WTC11 (cell line): ENCODE data around the gene KRTAP10-7. TPM values are rescaled to one million over a fixed set of nuclear protein-coding genes. Genes with fewer than 3 reads are reported as not detected.

Experiments
- ATAC-seq: fragments of 200-7000 bp; cut with Tn5 transposase; 2 replicates; pipeline ENCODE4 v1.10.0; 2021; ENCODE audit warnings: mild to moderate bottlenecking, moderate library complexity
- CTCF ChIA-PET: fragments of 300-600 bp; sonication (Branson Sonifier 250); formaldehyde crosslinking; loops from one replicate; lab custom pipeline; 2021; ENCODE audit warnings: antibody characterized with exemption; lab: Charles Lee
- POLR2A ChIA-PET: fragments of 350-600 bp; sonication (Branson Sonifier 250); formaldehyde crosslinking; loops from one replicate; lab custom pipeline; 2021; ENCODE audit warnings: antibody characterized with exemption; lab: Charles Lee
- DNase-seq: peaks from one replicate; pipeline ENCODE4 v3.0.0; 2021; ENCODE audit warnings: low spot score
- H3K27ac Mint-ChIP-seq: 2 replicates; pipeline ENCODE4 v1.8.0; 2021; ENCODE audit warnings: mixed read lengths
- H3K27me3 Mint-ChIP-seq: 2 replicates; pipeline ENCODE4 v1.8.0; 2021; ENCODE audit warnings: low read depth, mild to moderate bottlenecking, moderate library complexity, mixed read lengths
- H3K36me3 Mint-ChIP-seq: 2 replicates; pipeline ENCODE4 v1.8.0; 2021; ENCODE audit warnings: mixed read lengths
- H3K4me1 Mint-ChIP-seq: 2 replicates; pipeline ENCODE4 v1.8.0; 2022; ENCODE audit warnings: mixed read lengths
- H3K4me3 Mint-ChIP-seq: 2 replicates; pipeline ENCODE4 v1.8.0; 2021; ENCODE audit warnings: mild to moderate bottlenecking, moderate library complexity, mixed read lengths
- H3K9me3 Mint-ChIP-seq: 2 replicates; pipeline ENCODE4 v1.8.0; 2021; ENCODE audit warnings: mixed read lengths
- CBFB ChIP-seq: sonication (generic); formaldehyde crosslinking; IDR thresholded peaks from 2 replicates; pipeline ENCODE4 v1.8.1; 2022; ENCODE audit warnings: mild to moderate bottlenecking, low read depth, missing genetic modification reagents
- ESRRA ChIP-seq: sonication (generic); formaldehyde crosslinking; IDR thresholded peaks from 2 replicates; pipeline ENCODE4 v1.8.1; 2022; ENCODE audit warnings: mild to moderate bottlenecking, missing genetic modification reagents, borderline replicate concordance
- FOXK1 ChIP-seq: sonication (generic); formaldehyde crosslinking; IDR thresholded peaks from 2 replicates; pipeline ENCODE4 v1.8.0; 2022; ENCODE audit warnings: mild to moderate bottlenecking, moderate library complexity, missing genetic modification reagents
- GABPB1 ChIP-seq: sonication (generic); formaldehyde crosslinking; IDR thresholded peaks from 2 replicates; pipeline ENCODE4 v1.8.1; 2023; ENCODE audit warnings: mild to moderate bottlenecking, missing genetic modification reagents
- GRHL2 ChIP-seq: fragments of 250-450 bp; sonication (Bioruptor Pico); IDR thresholded peaks from 2 replicates; pipeline ENCODE4 v1.8.0; 2022; ENCODE audit warnings: mild to moderate bottlenecking, moderate library complexity; ENCODE audit not compliant: insufficient replicate concordance, severe bottlenecking
- HMGA2 ChIP-seq: fragments of 250-450 bp; sonication (Bioruptor Pico); IDR thresholded peaks from 2 replicates; pipeline ENCODE4 v1.4.0; 2021; ENCODE audit warnings: mild to moderate bottlenecking, moderate library complexity
- MXD4 ChIP-seq: fragments of 250-450 bp; sonication (Bioruptor Pico); IDR thresholded peaks from 2 replicates; pipeline ENCODE4 v1.8.0; 2021; ENCODE audit warnings: mild to moderate bottlenecking, moderate library complexity, borderline replicate concordance
- NR1H2 ChIP-seq: sonication (generic); formaldehyde crosslinking; IDR thresholded peaks from 2 replicates; pipeline ENCODE4 v1.9.0; 2021; ENCODE audit warnings: mild to moderate bottlenecking, moderate library complexity, missing genetic modification reagents
- TEAD4 ChIP-seq: sonication (generic); formaldehyde crosslinking; IDR thresholded peaks from 2 replicates; pipeline ENCODE4 v1.8.0; 2022; ENCODE audit warnings: mild to moderate bottlenecking, missing genetic modification reagents
- ZNF219 ChIP-seq: sonication (generic); formaldehyde crosslinking; IDR thresholded peaks from 2 replicates; pipeline ENCODE4 v1.8.0; 2023; ENCODE audit warnings: missing genetic modification reagents, mild to moderate bottlenecking, borderline replicate concordance
- total RNA-seq: library from RNA; stranded (reverse); gene quantifications from 3 replicates; pipeline ENCODE4 v1.2.3, GENCODE V29; 2021
- TF ChIP-seq, protein P1 (sequence below): sonication (generic); formaldehyde crosslinking; IDR thresholded peaks from 2 replicates; pipeline ENCODE4 v1.8.1; 2023; ENCODE audit warnings: mild to moderate bottlenecking, missing genetic modification reagents
- TF ChIP-seq, protein P2 (sequence below): sonication (generic); formaldehyde crosslinking; IDR thresholded peaks from 2 replicates; pipeline ENCODE4 v1.8.1; 2023; ENCODE audit warnings: mild to moderate bottlenecking, missing genetic modification reagents, moderate library complexity
- TF ChIP-seq, protein P3 (sequence below): sonication (generic); formaldehyde crosslinking; IDR thresholded peaks from 2 replicates; pipeline ENCODE4 v1.8.0; 2022; ENCODE audit warnings: missing genetic modification reagents
- TF ChIP-seq, protein P4 (sequence below): sonication (generic); formaldehyde crosslinking; IDR thresholded peaks from 2 replicates; pipeline ENCODE4 v1.8.0; 2022; ENCODE audit warnings: mild to moderate bottlenecking, missing genetic modification reagents
- TF ChIP-seq, protein P5 (sequence below): sonication (generic); formaldehyde crosslinking; IDR thresholded peaks from 2 replicates; pipeline ENCODE4 v1.8.0; 2022; ENCODE audit warnings: mild to moderate bottlenecking, missing genetic modification reagents
- TF ChIP-seq, protein P6 (sequence below): sonication (generic); formaldehyde crosslinking; IDR thresholded peaks from 2 replicates; pipeline ENCODE4 v1.8.1; 2023; ENCODE audit warnings: mild to moderate bottlenecking, missing genetic modification reagents, borderline replicate concordance

Gene KRTAP10-7
- total RNA-seq, 1 experiment from 2014 or later, result not detected

DNA sequence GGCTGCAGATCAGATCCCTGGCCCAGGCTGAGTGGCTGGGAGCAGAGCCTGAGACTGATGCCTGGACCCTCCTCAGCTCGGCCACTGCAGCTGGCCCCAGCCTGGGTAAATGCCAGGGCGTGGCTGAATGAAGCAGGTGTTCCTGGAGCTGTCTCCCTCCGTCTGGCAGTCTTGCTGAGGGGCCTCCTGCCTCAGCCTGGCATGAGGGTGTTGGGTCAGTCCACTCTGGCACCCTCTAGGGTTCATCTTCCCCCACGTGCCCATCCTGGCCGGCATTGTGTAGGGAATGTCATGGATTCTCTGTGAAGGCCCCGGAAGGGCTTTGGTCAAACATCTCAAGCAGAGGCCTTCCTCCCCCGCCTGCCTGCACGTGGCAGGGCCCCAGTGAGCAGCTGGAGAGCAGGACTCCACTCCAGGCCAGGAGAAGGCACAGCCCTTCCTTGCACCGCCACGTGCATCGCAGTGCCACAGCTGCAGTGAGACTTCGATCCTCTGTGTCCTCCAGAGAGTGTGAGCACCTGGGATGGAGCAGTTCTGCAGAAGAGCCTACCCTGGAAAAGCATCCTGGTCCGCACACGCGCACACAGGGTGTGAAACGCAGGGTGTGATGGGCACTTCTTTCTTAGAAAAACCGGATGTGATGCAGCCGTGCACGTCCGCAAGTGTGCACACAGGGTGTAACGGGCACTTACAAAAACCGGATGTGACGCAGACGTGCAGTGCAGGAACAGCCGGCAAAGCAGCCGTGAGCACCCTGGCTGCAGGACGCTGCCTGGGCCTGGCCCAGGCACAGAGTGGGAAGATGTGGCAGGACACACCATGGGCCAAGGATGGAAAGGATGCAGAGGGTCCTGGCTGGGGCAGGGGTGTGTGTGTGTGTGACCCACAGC is 31.5 kb upstream of the KRTAP10-7 start (continued):
- TF ChIP-seq, protein P1, sequence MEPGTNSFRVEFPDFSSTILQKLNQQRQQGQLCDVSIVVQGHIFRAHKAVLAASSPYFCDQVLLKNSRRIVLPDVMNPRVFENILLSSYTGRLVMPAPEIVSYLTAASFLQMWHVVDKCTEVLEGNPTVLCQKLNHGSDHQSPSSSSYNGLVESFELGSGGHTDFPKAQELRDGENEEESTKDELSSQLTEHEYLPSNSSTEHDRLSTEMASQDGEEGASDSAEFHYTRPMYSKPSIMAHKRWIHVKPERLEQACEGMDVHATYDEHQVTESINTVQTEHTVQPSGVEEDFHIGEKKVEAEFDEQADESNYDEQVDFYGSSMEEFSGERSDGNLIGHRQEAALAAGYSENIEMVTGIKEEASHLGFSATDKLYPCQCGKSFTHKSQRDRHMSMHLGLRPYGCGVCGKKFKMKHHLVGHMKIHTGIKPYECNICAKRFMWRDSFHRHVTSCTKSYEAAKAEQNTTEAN (CRISPR knock-in tag), result no peak
- TF ChIP-seq ZNF219 (no peak), GABPB1 (CRISPR knock-in tag) (no peak), HMGA2 (CRISPR knock-in tag) (no peak), FOXK1 (CRISPR knock-in tag) (no peak), MXD4 (CRISPR knock-in tag) (no peak)
- TF ChIP-seq, protein P2, sequence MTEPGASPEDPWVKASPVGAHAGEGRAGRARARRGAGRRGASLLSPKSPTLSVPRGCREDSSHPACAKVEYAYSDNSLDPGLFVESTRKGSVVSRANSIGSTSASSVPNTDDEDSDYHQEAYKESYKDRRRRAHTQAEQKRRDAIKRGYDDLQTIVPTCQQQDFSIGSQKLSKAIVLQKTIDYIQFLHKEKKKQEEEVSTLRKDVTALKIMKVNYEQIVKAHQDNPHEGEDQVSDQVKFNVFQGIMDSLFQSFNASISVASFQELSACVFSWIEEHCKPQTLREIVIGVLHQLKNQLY, result no peak
- TF ChIP-seq, all 79 proteins: peak for 0

DNA sequence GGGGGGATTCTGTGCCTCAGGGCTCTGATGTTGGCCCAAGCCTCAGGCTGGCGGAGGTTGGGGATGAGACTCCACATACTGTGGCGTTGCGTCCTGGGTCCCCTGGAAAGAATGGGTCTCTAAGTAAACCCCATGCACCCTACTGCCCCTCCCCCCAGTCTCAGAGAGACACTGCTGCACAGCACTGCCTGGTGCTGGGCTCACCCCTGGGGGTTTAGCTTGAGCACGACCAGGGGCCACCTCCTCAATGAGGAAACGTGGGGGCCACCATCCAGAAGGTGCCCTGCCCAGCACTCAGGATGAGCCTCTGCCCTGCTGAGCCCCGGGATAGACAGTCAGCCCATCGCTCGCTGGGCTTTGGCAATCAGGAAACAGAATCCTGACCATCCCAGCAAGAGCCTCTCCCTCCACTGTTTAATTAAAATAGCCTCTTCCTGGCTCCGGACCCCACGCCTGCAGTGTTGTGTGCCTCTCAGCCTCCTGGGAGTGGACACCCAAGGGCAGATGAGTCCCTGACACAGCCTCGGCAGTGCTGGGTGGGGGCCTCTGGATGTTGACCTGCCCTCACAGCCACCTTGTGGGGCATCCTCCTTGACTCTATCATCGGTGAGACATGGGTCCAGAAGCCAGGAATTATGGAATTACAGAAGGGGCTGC is 30.4 kb upstream of the KRTAP10-7 start:
- Mint-ChIP-seq H3K4me1 (peaks cover 7% of the 10 kb centered on the region), H3K27me3 (peaks cover 6% of the 10 kb centered on the region), H3K4me3 (no peak overlapping the region), H3K9me3 (peaks cover 23% of the 10 kb centered on the region), H3K27ac (no peak overlapping the region; the same call in 1 of the 2 replicates), H3K36me3 (peaks cover 17% of the 10 kb centered on the region)
- TF ChIP-seq, protein P3, sequence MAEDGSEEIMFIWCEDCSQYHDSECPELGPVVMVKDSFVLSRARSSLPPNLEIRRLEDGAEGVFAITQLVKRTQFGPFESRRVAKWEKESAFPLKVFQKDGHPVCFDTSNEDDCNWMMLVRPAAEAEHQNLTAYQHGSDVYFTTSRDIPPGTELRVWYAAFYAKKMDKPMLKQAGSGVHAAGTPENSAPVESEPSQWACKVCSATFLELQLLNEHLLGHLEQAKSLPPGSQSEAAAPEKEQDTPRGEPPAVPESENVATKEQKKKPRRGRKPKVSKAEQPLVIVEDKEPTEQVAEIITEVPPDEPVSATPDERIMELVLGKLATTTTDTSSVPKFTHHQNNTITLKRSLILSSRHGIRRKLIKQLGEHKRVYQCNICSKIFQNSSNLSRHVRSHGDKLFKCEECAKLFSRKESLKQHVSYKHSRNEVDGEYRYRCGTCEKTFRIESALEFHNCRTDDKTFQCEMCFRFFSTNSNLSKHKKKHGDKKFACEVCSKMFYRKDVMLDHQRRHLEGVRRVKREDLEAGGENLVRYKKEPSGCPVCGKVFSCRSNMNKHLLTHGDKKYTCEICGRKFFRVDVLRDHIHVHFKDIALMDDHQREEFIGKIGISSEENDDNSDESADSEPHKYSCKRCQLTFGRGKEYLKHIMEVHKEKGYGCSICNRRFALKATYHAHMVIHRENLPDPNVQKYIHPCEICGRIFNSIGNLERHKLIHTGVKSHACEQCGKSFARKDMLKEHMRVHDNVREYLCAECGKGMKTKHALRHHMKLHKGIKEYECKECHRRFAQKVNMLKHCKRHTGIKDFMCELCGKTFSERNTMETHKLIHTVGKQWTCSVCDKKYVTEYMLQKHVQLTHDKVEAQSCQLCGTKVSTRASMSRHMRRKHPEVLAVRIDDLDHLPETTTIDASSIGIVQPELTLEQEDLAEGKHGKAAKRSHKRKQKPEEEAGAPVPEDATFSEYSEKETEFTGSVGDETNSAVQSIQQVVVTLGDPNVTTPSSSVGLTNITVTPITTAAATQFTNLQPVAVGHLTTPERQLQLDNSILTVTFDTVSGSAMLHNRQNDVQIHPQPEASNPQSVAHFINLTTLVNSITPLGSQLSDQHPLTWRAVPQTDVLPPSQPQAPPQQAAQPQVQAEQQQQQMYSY (CRISPR knock-in tag), result no peak
- TF ChIP-seq FOXK1 (CRISPR knock-in tag) (no peak), MXD4 (CRISPR knock-in tag) (no peak), GRHL2 (CRISPR knock-in tag) (no peak), TEAD4 (CRISPR knock-in tag) (no peak), NR1H2 (CRISPR knock-in tag) (no peak), CBFB (CRISPR knock-in tag) (no peak), ESRRA (CRISPR knock-in tag) (no peak)
- TF ChIP-seq, protein P4, sequence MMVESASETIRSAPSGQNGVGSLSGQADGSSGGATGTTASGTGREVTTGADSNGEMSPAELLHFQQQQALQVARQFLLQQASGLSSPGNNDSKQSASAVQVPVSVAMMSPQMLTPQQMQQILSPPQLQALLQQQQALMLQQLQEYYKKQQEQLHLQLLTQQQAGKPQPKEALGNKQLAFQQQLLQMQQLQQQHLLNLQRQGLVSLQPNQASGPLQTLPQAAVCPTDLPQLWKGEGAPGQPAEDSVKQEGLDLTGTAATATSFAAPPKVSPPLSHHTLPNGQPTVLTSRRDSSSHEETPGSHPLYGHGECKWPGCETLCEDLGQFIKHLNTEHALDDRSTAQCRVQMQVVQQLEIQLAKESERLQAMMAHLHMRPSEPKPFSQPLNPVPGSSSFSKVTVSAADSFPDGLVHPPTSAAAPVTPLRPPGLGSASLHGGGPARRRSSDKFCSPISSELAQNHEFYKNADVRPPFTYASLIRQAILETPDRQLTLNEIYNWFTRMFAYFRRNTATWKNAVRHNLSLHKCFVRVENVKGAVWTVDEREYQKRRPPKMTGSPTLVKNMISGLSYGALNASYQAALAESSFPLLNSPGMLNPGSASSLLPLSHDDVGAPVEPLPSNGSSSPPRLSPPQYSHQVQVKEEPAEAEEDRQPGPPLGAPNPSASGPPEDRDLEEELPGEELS (CRISPR knock-in tag), result no peak
- TF ChIP-seq, protein P5, sequence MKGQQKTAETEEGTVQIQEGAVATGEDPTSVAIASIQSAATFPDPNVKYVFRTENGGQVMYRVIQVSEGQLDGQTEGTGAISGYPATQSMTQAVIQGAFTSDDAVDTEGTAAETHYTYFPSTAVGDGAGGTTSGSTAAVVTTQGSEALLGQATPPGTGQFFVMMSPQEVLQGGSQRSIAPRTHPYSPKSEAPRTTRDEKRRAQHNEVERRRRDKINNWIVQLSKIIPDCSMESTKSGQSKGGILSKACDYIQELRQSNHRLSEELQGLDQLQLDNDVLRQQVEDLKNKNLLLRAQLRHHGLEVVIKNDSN, result no peak
- TF ChIP-seq, protein P1 (CRISPR knock-in tag), result no peak
- TF ChIP-seq, protein P6, sequence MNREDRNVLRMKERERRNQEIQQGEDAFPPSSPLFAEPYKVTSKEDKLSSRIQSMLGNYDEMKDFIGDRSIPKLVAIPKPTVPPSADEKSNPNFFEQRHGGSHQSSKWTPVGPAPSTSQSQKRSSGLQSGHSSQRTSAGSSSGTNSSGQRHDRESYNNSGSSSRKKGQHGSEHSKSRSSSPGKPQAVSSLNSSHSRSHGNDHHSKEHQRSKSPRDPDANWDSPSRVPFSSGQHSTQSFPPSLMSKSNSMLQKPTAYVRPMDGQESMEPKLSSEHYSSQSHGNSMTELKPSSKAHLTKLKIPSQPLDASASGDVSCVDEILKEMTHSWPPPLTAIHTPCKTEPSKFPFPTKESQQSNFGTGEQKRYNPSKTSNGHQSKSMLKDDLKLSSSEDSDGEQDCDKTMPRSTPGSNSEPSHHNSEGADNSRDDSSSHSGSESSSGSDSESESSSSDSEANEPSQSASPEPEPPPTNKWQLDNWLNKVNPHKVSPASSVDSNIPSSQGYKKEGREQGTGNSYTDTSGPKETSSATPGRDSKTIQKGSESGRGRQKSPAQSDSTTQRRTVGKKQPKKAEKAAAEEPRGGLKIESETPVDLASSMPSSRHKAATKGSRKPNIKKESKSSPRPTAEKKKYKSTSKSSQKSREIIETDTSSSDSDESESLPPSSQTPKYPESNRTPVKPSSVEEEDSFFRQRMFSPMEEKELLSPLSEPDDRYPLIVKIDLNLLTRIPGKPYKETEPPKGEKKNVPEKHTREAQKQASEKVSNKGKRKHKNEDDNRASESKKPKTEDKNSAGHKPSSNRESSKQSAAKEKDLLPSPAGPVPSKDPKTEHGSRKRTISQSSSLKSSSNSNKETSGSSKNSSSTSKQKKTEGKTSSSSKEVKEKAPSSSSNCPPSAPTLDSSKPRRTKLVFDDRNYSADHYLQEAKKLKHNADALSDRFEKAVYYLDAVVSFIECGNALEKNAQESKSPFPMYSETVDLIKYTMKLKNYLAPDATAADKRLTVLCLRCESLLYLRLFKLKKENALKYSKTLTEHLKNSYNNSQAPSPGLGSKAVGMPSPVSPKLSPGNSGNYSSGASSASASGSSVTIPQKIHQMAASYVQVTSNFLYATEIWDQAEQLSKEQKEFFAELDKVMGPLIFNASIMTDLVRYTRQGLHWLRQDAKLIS (CRISPR knock-in tag), result no peak
- POLR2A ChIA-PET, result no interaction called here
- DNase-seq, result no peak
- CTCF ChIA-PET, result no interaction called here
- ATAC-seq, result no peak
